NCI-H1048 (cell line): ENCODE data around the gene OOSP3.
"Not testable (repeated sequence)": the region's sequence is repeated elsewhere in the genome, so short reads cannot be mapped to it uniquely, and the experiment has no call there.

Experiments
- DNase-seq: peaks from one replicate; lab custom pipeline; 2025; lab: John Stamatoyannopoulos, UW

Gene OOSP3, protein sequence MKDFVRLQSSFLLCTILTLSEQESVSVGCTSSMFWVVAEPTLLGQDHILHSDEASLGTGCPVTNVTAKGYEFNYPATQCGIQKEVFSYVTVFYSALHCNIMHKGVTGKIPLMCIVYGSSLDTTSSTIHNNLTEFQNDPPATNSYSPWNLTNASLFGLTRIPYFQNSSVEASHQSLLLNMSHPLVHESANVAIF

DNA sequence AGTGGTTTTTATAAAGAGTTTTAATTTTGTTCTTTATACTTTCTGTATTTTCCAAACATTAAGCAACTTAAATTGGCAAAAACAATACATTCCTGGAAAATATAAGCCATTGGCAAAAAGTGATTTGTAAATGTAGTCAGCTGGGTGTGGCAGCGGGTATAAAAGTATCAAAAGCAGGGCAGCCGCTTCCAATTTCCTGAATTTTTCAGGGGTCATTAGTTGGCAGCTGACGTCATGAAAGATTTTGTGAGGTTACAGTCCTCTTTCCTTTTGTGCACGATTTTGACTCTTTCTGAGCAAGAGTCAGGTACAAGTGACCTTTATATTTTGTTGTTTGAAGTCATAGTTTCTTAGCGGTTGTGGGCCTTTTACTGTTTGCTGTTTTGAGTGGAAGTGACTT, at the start of gene OOSP3:
TSS of gene OOSP3 (plus strand) at position 208 of the 400 bp plus-strand sequence. CDS start at position 235, 27 bp downstream.
- no peak for DNase-seq

- DNase-seq, result no peak
Measured at GRCh38 chr11:59829358-59829757, 49.2 kb upstream of the OOSP3 start.

GRCh38 chr11:59833602-59834001, 45.0 kb upstream of the OOSP3 start:
- no peak for DNase-seq

DNA sequence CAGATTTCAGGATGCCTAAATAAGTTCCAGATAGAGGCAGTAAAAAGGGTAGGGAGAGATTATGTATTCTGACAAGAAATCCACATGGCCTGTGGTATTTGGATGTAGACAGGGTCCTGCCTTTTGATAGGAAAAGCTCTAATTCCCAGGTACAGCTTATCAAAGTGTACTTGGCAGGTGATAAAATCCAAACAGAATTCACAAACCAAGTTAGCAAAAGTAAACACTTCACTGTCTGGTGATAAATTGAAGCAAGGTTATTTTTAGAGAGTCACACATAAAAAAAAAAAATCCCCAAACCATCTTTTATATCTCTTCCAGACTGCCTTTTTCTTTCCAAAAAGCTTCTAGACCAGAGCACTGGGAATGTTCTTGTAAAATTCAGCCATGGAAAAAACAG, 39.0 kb upstream of the OOSP3 start:
- no peak for DNase-seq

DNA sequence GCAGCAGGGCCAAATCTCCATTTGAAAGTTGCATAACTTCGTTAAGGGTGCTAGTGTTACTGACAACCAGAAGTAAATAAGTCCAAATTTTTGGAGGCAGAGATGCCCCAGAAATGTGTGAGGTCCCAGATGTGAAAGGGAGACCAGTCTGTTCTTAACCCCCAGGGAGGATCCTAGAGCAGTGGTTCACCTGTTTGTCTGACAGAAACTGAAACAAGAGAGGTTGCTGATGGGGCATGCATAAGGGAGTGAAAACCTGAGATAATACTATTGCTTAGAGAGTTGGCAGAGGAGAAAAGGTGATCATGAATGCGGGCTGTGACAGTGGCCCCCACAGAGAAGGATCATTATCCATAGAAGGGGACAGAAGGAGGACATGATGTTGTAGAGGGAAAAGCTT, 37.1 kb upstream of the OOSP3 start:
- DNase-seq, result no peak

DNA sequence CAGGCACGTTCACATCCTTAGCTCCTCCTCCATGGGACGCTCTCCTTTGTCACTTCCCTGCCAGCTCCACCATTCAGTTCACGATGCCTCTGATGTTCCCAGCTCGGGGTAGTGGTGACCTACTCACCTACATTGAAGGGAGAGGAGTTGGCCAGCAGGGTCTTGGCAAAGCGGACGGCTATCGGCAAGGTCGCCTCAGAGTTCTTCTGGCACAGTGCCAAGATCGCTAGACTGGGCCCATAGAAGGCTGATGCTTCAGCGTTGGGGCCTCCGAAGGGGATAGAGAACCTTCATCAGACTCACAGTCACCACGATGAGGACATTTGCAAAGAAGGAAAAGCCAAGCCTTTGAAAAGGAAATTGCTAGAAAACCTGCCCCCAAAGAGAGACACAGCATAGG, 36.3 kb upstream of the OOSP3 start:
- DNase-seq, result no peak

DNA sequence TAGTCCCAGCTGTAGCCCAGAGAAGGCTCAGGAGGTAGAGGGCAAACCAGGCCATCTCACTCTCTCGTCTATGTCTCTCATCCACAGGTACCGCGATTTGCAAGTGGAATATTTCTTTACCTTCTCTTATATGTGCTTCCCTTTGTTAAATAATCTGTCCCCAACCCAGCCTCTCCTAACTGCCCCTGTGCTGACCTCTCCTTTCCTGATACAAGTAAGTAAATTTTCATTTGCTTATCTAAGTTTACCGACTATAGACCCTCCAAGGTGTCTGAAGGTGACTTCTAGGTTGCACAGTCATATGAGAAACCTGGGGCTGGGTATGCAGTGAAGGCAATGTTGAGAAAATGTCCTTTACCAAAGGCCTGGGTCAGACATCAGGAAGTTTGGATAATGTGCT, 33.2 kb upstream of the OOSP3 start, which contains the start of gene CBLIF:
TSS of gene CBLIF (minus strand) at position 101 of the 400 bp plus-strand sequence. CDS start at position 55, 46 bp downstream.
- DNase-seq, result no peak

GRCh38 chr11:59846556-59846955, 32.0 kb upstream of the OOSP3 start:
- no peak for DNase-seq

DNA sequence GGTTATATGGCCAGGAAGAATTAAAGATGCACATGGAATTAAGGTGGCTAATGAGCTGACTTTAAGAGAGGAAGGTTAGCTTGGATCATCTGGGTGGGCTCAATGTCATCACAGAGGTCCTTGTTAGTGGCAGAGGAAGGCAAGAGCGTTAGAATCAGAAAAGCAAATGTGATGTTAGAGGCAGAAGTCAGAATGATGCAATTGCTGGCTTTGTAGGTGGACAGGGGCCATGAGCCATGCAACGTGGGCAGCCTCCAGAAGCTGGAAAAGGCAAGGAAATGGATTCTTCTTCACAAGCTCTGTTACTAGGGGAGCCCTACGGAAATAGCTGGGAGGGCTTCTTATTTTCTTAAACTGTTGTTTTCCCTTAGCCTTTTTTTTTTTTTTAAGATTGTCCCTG, 31.0 kb upstream of the OOSP3 start:
- no peak for DNase-seq

GRCh38 chr11:59848439-59848838, 30.1 kb upstream of the OOSP3 start:
- DNase-seq, result not testable (repeated sequence)

DNA sequence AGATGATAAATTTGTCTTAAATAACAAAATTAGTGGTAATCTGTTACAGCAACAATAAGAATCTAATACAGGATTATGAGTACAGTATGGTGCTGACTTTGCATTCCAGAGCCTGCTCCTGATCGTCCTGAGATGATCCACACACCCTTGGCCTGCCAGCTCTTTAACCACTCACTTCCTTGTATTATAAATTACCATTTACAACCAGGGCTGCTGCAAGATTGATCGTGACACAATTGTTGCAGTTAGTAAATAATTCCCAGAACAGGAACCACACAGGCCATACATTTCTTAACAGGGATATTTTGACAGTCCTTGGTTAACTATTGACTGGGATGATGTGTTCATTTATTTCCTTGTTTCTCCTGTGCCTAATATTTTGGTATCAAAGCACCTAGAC, 29.5 kb upstream of the OOSP3 start:
- no peak for DNase-seq

- DNase-seq, result not testable (repeated sequence)
Measured at GRCh38 chr11:59849551-59849950, 29.0 kb upstream of the OOSP3 start.

DNA sequence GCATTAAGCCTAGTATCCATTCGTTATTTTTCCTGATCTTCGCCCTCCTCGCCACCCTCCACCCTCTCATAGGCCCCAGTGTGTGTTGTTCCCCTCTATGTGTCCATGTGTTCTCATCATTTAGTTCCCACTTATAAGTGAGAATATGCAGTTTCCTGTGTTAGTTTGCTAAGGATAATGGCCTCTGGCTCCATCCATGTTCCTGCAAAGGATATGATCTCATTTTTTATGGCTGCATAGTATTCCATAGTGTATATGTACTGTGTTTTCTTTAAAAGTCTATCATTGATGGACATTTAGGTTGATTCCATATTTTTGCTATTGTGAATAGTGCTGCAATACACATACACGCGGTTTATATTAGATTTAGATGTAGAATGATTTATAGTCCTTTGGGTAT, 27.2 kb upstream of the OOSP3 start:
- DNase-seq, result not testable (repeated sequence)

DNA sequence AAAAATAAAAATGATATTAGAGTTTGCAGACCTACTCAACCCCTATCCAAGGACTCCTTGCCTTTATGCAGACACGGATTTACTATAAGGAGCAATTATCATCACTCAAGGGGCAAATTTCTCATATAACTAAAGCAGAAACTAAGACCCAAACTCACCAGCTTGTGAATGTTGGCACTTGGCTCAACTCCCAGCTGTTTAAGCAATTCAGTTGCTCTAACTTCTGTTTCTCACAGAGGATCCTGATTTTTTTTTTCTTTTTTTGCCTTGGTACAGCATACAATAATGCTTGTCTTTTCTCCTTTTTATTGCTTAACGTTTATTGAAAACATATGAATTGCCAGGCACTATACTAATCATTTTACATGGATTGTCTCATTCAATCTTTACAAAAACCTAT, 23.7 kb upstream of the OOSP3 start:
- DNase-seq, result no peak

DNA sequence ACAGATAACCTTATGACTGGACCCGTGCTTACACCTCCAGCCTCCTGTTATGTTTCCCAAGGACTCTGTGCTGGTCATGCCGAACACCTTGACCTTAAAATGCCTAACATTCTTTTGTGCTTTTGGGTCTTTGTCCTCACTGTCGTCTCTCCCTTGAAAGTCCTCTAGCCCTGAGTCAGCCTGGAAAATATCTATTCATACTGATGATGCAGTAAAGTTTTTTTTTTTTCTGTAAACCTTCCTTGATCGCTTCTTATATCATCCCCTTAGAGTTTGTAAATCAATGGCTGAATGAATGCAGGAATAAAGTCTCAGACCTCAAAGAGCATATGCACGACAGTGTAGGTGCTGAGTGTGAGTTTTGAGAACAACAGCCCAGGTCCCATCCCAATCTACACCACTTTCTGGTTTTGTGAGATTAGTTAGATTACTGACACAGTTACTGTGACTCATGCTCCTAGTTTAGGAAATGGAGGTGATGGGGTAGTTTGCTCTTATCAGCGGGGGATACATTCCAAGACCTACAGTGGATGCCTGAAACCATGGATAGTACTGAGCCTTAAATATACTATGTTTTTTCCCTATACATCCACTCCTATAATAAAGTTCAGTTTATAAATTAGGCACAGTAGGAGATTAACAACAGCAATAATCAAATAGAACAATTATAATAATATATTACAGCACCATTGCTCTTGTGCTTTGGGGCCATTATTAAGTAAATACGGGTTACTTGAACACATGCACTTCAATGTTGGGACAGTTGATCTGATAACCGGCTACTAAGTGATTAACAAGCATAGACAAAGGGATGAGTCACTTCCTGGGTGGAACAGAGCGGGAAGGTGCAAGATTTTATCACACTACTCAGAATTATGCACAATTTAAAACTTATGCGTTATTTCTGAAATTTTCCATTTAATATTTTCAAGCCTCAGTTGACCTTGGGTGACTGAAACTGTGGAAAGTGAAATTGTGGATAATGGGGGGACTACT, 20.8 kb upstream of the OOSP3 start:
- no peak for DNase-seq

GRCh38 chr11:59859673-59860072, 18.9 kb upstream of the OOSP3 start:
- no peak for DNase-seq

- no peak for DNase-seq
Measured at GRCh38 chr11:59862252-59862651, 16.3 kb upstream of the OOSP3 start.

GRCh38 chr11:59865031-59865430, 13.6 kb upstream of the OOSP3 start:
- no peak for DNase-seq

DNA sequence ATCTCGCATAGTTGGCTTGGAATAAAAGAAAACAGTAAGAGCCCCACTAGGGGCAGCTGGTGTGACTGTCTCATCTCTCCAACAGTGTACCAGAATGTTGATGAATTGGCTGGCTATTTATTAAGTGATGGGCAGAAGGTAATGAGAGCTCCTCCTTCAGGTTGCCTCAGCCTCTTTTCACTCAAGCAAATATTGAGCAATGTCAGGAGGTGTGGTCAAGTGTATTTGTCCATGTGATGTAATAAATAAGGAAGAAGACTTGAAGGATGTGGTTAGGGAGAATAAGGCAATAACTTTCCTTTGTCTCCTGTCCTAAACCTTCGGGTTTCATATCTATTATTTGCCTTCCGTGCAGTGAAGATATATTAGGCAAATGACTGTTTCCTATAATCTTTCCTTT, 12.2 kb upstream of the OOSP3 start, which contains the start of gene TCN1:
TSS of gene TCN1 (minus strand) at position 91 of the 400 bp plus-strand sequence. CDS start at position 74, 17 bp downstream.
- DNase-seq, result no peak

DNA sequence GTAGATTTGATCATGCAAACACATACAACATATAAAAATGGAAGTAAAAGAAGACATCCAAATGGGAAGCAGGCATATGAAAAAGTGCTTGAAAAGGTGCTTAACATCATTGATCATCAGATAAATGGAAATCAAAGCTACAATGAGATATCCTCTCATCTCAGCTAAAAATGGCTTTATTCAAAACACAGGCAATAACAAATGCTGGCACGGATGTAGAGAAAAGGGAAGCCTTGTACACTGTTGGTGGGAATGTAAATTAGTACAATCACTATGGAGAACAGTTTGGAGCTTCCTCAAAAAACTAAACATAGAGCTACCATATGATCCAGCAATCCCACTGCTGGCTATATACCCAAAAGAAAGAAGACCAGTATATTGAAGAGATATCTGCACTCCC, 11.7 kb upstream of the OOSP3 start:
- DNase-seq, result no peak

DNA sequence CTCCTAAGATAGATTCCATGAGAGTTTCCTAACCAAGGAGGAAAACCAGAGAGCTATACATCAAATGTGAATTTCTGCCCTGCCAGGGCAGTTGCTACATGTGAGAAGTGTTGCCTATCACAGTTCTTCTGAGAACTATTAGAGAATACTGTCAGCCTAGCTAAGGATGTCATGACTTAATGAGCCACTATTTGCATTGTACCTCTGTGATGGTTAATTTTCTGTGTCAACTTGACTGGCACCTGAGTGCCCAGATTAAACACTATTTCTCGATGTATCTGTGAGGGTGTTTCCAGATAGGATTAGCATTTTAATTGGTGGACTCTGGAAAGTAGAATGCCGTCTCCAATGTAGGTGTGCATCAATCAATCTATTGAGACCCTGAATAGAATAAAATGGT, 10.6 kb upstream of the OOSP3 start:
- DNase-seq, result no peak

GRCh38 chr11:59872076-59872475, 6.5 kb upstream of the OOSP3 start:
- DNase-seq, result no peak
